ENCODE results near the gene KAT7.
"Not testable (repeated sequence)": the region's sequence is repeated elsewhere in the genome, so short reads cannot be mapped to it uniquely, and the experiment has no call there.

Gene KAT7

DNA sequence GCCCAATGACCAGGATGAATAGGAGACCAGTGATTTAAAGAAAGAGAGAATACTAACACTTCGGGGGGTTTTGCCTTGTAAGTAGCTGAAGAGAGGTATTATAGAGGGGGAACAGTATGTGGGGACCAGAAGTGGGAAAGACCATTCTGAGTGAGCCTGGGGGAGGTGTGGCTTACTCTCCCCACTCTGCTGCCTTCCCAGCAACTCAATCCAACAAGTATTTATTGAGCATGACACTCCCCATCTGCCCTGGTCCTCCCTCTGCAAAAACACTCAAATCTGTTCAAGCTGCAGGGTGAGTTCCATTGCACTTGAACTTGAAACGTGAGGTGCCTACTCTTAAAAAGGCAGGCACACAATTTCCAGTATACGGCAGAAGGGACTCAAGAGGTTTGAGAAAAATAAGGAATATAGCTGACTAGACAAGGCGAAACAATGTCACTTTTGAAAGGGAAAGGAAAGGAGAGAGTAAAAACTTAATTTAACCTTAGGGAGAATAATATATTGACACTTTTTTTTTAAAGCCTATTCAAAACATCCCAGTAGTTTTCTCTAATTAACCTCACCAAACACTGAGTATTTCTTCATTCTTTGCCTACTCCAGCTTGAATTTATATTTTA is 32.7 kb upstream of the KAT7 start:
- no peak overlapping the region for H3K4me3 ChIP-seq (ENCODE audit: low read depth, low read length)
- TF ChIP-seq, protein P1, sequence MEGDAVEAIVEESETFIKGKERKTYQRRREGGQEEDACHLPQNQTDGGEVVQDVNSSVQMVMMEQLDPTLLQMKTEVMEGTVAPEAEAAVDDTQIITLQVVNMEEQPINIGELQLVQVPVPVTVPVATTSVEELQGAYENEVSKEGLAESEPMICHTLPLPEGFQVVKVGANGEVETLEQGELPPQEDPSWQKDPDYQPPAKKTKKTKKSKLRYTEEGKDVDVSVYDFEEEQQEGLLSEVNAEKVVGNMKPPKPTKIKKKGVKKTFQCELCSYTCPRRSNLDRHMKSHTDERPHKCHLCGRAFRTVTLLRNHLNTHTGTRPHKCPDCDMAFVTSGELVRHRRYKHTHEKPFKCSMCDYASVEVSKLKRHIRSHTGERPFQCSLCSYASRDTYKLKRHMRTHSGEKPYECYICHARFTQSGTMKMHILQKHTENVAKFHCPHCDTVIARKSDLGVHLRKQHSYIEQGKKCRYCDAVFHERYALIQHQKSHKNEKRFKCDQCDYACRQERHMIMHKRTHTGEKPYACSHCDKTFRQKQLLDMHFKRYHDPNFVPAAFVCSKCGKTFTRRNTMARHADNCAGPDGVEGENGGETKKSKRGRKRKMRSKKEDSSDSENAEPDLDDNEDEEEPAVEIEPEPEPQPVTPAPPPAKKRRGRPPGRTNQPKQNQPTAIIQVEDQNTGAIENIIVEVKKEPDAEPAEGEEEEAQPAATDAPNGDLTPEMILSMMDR (conservative IDR thresholded peaks at IDR 0.05; ENCODE audit: low read depth, low read length) = no peak
- DNase-seq (ENCODE audit: low read depth) = no peak

DNA sequence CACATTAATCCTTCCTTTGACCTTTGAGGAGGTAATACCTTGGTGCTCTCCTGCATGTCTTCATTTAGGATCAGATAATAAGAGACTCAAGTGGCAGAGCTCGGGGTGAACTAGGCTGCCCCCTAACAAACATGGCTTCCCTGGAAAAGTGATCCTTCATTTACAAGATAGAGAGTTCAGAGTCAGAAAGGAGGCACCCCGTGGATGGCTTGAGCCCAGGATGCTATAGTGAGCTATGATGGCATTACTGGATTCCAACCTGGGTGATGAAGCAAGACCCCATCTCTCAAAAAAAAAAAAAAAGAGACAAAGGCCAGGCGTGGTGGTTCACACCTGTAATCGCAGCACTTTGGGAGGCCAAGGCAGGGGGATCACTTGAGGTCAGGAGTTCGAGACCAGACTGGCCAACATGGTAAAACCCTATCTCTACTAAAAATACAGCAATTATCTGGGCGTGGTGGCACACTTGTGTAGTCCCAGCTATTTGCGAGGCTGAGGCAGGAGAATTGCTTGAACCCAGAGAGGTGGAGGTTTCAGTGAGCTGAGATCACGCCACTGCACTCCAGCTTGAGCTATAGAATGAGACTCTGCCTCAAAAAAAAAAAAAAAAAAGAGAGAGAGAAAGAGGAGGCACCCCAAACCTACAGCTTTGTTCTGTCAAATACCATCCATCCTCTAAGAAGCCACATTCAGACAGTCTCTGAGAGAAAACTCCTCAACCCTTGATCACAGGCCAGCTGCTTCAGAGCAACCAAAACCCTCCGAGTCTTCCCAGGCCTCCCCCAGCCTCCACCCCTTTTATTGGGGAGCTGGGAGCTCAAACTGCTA is 31.9 kb upstream of the KAT7 start:
- no peak overlapping the region for H3K4me3 ChIP-seq (ENCODE audit: low read depth, low read length)
- no peak for DNase-seq (ENCODE audit: low read depth)
- TF ChIP-seq, protein P1 (conservative IDR thresholded peaks at IDR 0.05; ENCODE audit: low read depth, low read length) = no peak

DNA sequence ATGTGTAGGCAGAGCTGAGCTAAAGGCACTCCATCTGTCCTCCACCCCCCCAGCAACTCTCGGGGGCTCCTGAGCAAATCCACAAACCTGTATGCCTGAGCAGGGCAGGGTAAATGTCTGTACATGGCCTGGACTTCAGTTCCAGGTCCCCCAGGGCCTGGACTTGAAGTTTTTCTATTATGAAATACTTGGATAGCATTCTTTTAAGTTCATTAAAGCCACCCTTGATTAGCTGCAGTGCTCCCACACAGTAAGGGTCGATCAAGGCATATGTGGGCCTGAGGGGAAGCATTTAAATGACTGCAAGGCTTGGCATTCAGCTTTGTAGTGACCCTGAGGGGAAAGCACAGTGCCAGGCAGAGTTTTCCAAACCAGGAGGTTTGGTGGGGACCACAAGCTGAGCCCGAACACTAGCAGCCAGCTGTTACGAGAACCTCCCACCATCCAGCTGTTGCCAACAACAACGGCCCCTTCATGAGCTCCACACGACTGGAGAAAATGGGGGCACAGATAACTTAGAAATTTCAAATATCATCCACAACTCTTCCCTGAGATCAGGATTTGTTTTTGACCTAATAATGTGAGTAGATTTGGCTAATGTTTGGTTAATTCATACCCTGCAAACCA is 31.2 kb upstream of the KAT7 start:
- TF ChIP-seq, protein P1 (conservative IDR thresholded peaks at IDR 0.05; ENCODE audit: low read depth, low read length) = no peak

DNA sequence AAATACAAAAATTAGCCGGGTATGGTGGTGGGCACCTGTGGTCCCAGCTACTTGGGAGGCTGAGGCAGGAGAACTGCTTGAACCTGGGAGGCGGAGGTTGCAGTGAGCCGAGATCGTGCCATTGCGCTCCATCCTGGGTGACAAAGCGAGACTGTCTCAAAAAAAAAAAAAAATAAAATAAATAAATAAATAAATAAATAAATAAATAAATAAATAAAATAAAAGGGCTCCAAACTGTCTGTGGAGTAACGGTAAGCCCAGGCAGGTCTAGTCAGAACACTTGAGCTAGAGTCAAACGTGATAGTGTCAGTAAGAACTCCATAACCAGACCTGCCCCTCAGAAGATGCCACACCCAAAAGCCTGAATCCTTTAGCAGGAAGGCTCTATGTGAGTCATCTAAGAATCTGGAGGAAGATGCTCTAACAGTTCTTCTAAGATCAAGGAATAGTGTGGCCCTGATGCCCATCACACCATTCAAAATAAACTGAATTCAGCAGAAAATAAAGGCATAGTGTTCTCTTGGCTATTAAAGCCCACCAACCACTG is 29.9 kb upstream of the KAT7 start:
- H3K4me3 ChIP-seq (ENCODE audit: low read depth, low read length); DNase-seq (ENCODE audit: low read depth): not testable (repeated sequence)

More for the DNA sequence above, 31.2 kb upstream of the KAT7 start:
- H3K4me3 ChIP-seq (ENCODE audit: low read depth, low read length) = no peak overlapping the region
- DNase-seq (ENCODE audit: low read depth) = no peak

DNA sequence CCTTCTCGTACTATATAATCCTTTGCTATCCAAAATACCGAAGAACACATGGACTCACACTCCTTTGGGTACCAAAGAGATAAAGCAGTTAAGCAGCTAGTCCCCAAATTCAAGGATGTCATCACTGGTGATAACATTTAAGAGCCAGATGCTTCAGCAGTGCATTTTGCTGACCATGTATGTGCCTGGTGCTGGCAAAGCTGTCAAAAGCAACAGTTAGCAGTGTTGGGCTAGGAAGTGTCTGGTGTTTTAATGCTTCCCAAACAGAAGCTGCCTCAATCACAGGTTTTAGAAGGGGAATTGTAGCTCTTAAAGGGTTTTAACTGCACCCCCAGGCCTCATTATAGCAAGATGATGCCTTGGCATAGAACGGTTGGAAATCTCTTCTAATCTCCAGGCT is 29.3 kb upstream of the KAT7 start:
- H3K4me3 ChIP-seq (ENCODE audit: low read depth, low read length) = no peak overlapping the region
- TF ChIP-seq, protein P1 (conservative IDR thresholded peaks at IDR 0.05; ENCODE audit: low read depth, low read length) = no peak
- DNase-seq (ENCODE audit: low read depth) = no peak

DNA sequence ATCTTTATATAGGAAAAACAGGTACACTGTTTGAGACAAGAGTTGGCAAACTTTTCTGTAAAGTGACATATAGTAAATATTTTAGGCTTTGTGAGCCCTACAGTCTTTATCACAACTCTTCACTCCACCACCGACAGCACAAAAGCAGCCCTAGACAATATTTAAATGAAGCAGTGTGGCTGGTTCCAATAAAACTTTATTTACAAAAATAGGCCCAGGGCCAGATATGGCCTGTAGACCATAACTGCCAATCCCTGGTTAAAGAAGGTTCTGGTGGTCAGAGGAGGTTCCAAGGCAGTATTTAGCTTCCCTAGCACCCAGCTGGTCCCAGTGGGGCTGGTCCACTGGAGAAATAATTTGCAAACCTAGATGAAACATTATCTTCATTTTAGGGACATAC is 28.2 kb upstream of the KAT7 start:
- H3K4me3 ChIP-seq (ENCODE audit: low read depth, low read length) = no peak overlapping the region
- TF ChIP-seq, protein P1 (conservative IDR thresholded peaks at IDR 0.05; ENCODE audit: low read depth, low read length) = no peak

DNA sequence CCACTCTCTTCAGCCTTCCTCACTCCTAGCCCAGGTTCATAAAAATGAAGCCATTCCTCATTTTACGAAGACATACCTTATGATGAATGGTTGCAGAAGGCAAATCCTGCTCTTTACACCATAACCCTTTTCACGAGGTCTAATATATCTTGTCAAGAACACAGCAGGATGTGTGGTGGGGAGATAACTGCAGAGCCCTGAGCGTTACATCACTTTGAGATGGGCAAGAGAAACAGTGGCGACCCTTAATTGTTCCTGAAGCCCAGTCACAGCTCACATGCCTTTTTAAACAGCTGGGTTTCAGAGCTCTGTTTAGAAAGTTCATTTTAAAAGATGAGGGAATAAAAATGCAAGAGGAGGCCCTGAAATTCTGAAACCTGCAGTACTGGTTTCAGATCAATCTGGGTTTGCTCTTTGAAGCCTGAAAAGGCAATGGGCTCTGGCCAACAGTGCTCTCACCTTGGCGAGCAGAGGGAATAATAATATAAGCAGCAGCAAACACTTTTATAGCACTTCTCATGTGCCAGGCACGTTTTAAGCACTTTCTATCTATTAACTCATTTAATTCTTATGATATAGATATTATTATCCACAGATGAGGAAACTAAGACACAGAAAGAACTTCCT is 27.4 kb upstream of the KAT7 start:
- no peak for DNase-seq (ENCODE audit: low read depth)
- H3K4me3 ChIP-seq (ENCODE audit: low read depth, low read length) = no peak overlapping the region
- TF ChIP-seq, protein P1 (conservative IDR thresholded peaks at IDR 0.05; ENCODE audit: low read depth, low read length) = no peak

More for the DNA sequence above, 28.2 kb upstream of the KAT7 start:
- no peak for DNase-seq (ENCODE audit: low read depth)

Measured in choroid plexus epithelial cell (primary cell).